Neural cell (in vitro differentiated cells): ENCODE data around the gene SIX3.

ENCODE experiments used
- CTCF ChIP-seq: fragments of 450-650 bp; IDR thresholded peaks from 2 replicates; pipeline ENCODE4 v1.5.1; 2014; ENCODE audit warnings: antibody characterized with exemption, mild to moderate bottlenecking, moderate library complexity; ENCODE audit not compliant: poor library complexity, severe bottlenecking
- EP300 ChIP-seq: fragments of 450-650 bp; conservative IDR thresholded peaks from 2 replicates; pipeline ENCODE4 v1.6.1; 2014; ENCODE audit warnings: antibody characterized with exemption, mild to moderate bottlenecking, moderate library complexity; ENCODE audit not compliant: poor library complexity, severe bottlenecking
- EZH2 ChIP-seq: fragments of 200-600, 300-800 bp; shearing (Covaris generic), sonication (generic); IDR thresholded peaks from 2 replicates; pipeline ENCODE4 v1.6.1; 2014; ENCODE audit warnings: antibody characterized with exemption, low read length, borderline replicate concordance, mild to moderate bottlenecking; ENCODE audit not compliant: insufficient read depth, poor library complexity, severe bottlenecking
- MXI1 ChIP-seq: fragments of 450-650 bp; conservative IDR thresholded peaks from 2 replicates; pipeline ENCODE4 v1.6.1; 2014; ENCODE audit warnings: antibody characterized with exemption, mild to moderate bottlenecking; ENCODE audit not compliant: poor library complexity, severe bottlenecking
- POLR2AphosphoS5 ChIP-seq: IDR thresholded peaks from 2 replicates; pipeline ENCODE4 v1.6.1; 2012
- RAD21 ChIP-seq: fragments of 450-650 bp; conservative IDR thresholded peaks from 2 replicates; pipeline ENCODE4 v1.6.1; 2014; ENCODE audit warnings: antibody characterized with exemption, mild to moderate bottlenecking, moderate library complexity
- REST ChIP-seq: IDR thresholded peaks from 2 replicates; pipeline ENCODE4 v1.6.1; 2012; ENCODE audit warnings: borderline replicate concordance
- SMC3 ChIP-seq: fragments of 450-650 bp; conservative IDR thresholded peaks from 2 replicates; pipeline ENCODE4 v1.6.1; 2014; ENCODE audit warnings: antibody characterized with exemption, mild to moderate bottlenecking, moderate library complexity; ENCODE audit not compliant: poor library complexity
- TAF1 ChIP-seq: IDR thresholded peaks from 2 replicates; pipeline ENCODE4 v1.6.1; 2012; ENCODE audit warnings: low read depth

DNA sequence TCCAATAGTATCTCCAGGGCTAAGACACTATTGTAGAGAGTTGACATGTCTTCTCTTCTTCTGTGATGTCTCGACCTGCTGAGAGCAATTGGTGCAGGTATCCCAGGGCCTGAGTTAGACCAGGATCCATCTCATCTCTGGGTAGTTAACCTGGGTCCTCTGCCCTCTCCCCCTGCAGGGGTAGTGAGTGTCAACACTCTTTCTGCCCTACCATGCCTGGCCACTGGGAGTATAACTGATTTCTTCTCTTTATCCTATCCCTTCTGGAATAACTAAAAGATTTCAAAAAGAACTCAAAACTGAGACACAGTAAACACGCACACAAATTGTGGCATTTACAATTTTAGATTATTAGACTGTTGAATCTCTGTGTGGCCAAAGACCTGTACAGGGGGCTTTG, 20.8 kb upstream of the SIX3 start:
- TF ChIP-seq EZH2, result no peak
- no peak for TF ChIP-seq SMC3
- no peak for TF ChIP-seq CTCF
- no peak for TF ChIP-seq EP300
- no peak for TF ChIP-seq RAD21
- no peak for TF ChIP-seq POLR2AphosphoS5
- no peak for TF ChIP-seq MXI1
- no peak for TF ChIP-seq REST
- no peak for TF ChIP-seq TAF1
